HEK293T (cell line): ENCODE measurements around the gene PPM1L.

Source experiments
- ELF4 ChIP-seq: fragments of 450-650 bp; IDR thresholded peaks from 2 replicates; pipeline ENCODE4 v1.6.1; 2017; ENCODE audit warnings: antibody characterized with exemption
- FOXA1 ChIP-seq: fragments of 450-650 bp; IDR thresholded peaks from 2 replicates; pipeline ENCODE4 v1.6.1; 2016; ENCODE audit warnings: mild to moderate bottlenecking
- FOXK2 ChIP-seq: fragments of 450-650 bp; IDR thresholded peaks from 2 replicates; pipeline ENCODE4 v1.6.1; 2016; ENCODE audit warnings: mild to moderate bottlenecking
- FOXM1 ChIP-seq: fragments of 450-650 bp; IDR thresholded peaks from 2 replicates; pipeline ENCODE4 v1.6.1; 2017; ENCODE audit warnings: mild to moderate bottlenecking, borderline replicate concordance
- LEF1 ChIP-seq: fragments of 450-650 bp; IDR thresholded peaks from 2 replicates; pipeline ENCODE4 v1.6.1; 2017; ENCODE audit warnings: mild to moderate bottlenecking, borderline replicate concordance
- PKNOX1 ChIP-seq: fragments of 450-650 bp; IDR thresholded peaks from 2 replicates; pipeline ENCODE4 v1.6.1; 2016
- SUZ12 ChIP-seq: fragments of 450-650 bp; IDR thresholded peaks from 2 replicates; pipeline ENCODE4 v1.6.1; 2016; ENCODE audit warnings: mild to moderate bottlenecking
- ZNF384 ChIP-seq: fragments of 450-650 bp; IDR thresholded peaks from 2 replicates; pipeline ENCODE4 v1.6.1; 2016

- TF ChIP-seq FOXM1 (no peak), SUZ12 (no peak), FOXK2 (no peak), FOXA1 (no peak), ELF4 (no peak), PKNOX1 (no peak), ZNF384 (no peak), LEF1 (no peak)
Measured at GRCh38 chr3:161082063-161082462, 326.0 kb downstream of the PPM1L start.
